GM04504 (cell line): ENCODE measurements around the gene ACIN1.
"Not testable (repeated sequence)": the region's sequence is repeated elsewhere in the genome, so short reads cannot be mapped to it uniquely, and the experiment has no call there.

Experiments used
- DNase-seq: peaks from one replicate; pipeline ENCODE4 v3.0.0-alpha.2; 2012; ENCODE audit warnings: low read depth

Gene ACIN1

GRCh38 chr14:23124337-23124954 lies 29.5 kb upstream of the ACIN1 start:
- no peak for DNase-seq

DNA sequence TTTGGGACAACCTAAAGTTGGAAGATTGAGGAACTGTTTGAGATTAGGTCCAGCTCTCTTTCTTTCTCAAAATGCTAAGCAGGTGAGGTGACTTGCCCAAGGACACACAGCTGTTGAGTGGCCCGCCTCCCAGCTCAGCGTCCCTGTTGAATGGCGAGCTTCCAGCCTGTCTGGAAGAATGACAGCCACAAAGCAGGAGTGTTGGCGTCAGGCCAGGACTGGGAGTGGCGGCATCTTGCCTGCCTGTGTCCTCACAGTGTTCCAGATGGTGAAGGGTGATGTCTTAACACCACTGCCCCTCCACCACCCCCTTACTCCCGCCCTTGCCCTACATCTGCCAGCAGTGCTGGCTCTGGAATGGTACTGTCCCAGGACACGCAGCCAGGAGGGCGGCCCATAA lies 28.5 kb upstream of the ACIN1 start:
- DNase-seq: no peak

DNA sequence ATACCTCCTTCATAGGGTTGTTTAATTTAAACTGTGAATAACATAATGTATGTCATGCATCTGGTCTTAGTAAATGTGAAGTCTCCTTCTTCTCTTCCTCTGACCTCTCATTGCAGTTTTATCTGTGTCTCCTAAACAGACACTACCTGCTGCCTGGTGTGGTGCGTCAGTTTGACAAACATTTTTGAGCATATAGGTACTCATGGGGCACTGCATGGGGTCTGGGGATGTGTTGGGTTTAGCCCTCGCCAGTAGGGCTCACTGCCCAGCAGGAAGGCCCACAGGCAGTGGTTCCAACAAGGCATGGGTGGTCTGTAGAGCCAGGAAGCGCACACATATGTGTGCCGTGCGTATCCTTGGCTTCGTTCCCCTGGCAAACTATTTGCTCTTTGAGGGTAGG lies 27.1 kb upstream of the ACIN1 start:
- no peak for DNase-seq

DNA sequence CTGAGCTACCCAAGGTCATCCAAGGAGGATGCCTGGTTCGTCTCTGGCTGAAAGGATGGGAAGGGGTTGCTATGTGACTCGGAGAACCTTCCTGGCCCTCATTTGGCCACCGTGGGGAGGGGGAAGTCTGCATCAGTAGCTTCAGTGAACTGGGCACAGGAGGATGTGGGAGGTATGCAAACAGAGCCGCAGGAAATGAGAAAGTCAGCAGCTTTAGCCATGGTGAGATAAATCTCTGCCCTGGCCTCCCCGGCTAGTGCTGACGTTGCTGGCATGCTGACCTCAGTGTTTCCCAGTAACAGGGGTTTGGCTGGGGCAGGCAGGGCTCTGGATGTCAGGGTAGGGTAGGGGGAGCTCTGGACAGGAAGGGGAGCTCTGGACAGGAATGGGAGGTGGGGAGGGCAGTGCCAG lies 26.4 kb upstream of the ACIN1 start:
- peak; percentile 42 for DNase-seq

- peak; percentile 63 for DNase-seq
Observed at GRCh38 chr14:23120541-23121251, 25.8 kb upstream of the ACIN1 start.

DNA sequence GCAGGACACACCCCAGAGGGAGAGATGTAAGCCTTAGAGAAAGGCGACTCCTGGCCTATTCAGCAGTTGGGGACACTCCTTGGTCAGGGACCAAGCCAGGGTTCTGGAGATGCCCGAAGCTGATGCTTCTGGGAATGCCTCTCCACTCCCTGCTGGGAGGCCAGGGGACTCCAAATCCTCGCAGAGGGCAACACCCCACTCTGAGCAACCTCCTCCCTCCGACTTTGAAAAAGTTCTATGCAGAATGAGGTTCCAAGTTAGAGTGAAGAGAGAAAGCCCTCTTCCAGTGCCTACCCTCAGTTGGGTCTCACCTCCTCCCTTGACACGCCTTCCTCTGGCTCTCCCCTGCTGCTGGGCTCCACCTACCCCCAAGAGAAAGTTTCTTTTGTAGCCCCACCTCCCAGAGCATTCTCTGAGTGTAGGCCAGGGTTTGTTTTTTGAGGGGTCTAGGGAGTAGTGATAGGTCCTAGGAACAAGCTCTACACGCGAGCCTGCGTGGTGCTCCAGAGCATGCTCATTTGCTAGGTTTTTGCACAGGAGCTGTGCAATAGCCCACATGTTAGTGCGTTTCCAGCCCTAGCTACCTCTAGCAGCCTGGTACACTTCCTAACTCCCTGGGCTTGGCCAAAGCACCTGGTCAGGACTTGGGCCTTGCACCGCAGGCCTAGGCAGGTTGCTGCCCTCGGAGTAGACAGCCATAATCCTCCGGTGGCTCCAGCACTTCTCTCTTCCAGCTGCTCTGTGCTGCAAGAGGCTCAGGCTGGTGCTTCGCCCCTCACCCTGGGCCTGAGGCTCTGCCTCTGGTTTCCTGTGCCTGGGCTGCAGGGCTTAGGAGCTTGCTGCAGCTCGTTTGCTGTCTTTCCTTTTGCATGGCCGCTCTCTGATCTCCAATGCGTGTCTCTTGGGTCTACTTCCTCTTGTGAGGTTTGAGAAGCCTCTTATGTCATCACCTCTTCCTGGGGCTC lies 24.7 kb upstream of the ACIN1 start:
- no peak for DNase-seq

DNA sequence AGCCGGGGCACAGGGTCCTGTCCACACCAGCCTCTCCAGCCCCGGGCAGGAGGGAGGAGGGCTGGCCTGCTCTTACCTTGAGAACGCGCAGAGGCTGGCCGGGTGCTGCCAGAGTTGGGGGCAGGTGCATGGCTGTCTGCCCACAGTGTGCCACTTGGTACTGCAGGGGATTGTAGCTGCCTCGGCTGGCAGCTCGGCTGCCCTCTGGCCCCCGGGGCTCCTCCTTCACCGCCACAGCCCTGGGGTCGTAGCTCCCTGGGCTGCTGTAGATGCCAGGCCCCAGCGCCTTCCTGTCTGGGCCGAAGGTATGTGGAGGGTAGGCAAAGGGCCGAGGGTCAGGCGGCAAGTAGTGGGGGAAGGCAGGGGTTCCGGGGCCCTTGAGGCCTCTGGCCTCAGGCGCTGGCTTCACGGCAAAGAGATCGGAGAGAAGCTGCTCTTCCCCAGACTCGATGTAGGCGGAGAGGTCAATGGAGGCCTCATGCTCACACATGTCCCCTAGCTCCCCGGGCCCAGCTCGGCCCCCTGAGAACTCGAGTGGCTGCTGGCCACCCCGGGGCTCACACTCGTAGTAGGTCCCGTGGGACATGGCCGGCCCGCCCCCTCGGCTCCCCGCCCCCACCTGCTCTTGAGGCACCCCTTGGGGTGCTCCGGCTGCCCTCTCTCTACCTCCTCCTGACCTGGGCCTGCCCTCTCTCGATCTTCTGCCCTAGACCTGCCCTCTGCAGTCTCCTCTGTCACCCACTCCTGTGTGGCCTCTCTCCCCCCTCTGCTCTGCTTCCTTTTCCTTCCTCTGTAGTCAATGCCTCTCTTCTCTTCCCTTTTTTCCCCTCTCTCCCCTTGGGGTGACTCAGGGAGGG lies 23.8 kb upstream of the ACIN1 start, which contains the start of gene CEBPE:
CEBPE (minus strand) TSS at position 750 of the 857 bp plus-strand sequence; CDS start at position 586, 164 bp downstream.
- no peak for DNase-seq

DNA sequence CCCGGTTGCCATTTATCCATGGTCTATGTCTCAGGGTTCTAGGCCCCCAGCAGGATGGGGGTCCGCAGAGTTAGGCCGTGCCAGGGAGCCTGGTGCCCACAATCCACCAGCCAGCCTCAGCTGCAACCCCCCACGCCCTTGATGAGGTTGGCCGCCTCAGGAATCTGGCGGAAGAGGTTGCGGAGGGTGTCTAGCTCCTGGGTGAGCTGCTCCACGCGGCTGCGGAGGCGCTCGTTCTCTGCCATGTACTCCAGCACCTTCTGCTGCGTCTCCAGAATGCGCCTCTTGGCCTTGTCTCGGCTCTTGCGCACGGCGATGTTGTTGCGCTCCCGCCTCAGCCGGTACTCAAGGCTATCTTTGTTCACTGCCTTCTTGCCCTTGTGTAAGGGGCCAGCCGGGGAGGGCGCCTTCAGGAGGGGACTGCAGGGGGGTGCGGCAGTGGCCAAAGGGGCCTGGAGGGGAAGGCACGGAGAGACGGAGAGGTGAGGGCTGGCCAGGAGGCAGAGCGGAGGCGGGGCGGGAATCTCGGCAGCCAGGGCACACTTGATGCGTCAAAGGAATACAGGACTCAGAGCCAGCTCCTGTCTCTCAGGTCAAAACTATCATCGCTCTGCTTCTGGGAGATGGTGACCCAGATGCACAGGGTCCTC lies 22.6 kb upstream of the ACIN1 start:
- no peak for DNase-seq

GRCh38 chr14:23115918-23116317 lies 21.0 kb upstream of the ACIN1 start:
- no peak for DNase-seq

GRCh38 chr14:23115039-23115731 lies 20.2 kb upstream of the ACIN1 start:
- peak; percentile 91 for DNase-seq

DNA sequence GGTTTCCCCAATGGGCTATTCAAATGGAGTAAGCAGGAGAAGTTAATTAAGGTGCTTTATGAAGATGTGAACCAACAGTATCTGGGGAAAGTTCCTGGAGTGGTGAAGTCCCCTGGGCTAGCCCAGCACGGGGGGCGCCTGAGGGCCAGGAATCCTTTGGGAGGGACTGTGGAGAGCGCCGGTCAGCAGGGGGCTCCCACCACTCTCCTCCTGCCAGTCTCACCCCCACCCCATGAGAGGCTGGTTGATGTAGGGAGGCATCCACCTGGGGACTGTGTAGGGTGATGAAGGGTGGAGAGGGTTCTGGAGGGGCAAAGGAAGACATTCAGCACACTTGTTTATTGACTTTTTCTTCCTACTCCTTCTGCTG lies 19.7 kb upstream of the ACIN1 start:
- DNase-seq: no peak

- DNase-seq: no peak
Observed at GRCh38 chr14:23114120-23114458, 19.2 kb upstream of the ACIN1 start.

DNA sequence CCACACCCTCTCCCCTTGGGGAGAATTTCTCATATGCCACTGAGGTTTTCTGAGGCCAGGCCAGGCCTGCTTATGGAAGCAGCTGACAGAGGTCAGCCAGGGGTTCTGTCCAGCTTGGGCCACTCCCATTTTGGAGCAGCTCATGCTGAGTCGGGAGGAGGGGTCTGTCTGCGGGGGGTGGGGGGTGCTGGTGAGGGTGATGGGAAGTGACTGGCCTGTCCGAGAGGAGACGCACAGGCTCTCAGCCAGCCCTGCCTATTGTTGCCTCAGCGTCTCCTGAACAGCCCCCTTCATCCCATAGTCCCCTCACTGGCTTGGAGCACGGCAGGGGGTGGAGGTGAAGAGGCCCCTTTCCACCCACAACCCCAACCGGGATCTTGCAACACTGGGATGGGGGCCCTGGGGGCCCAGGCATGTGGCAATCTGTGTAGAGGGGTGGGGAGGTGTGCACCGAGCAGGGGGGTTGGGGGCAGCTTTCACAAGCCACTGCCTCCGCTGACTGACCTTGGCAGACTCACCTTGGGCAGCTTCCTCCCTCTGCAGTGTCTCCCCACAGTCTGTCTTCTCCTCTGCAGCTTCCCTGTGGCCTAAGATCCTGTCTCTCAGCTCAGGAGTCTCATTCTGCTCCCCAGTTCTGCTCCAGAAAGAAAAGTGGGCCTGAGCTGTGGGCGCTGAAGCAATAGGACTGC lies 18.6 kb upstream of the ACIN1 start:
- no peak for DNase-seq

DNA sequence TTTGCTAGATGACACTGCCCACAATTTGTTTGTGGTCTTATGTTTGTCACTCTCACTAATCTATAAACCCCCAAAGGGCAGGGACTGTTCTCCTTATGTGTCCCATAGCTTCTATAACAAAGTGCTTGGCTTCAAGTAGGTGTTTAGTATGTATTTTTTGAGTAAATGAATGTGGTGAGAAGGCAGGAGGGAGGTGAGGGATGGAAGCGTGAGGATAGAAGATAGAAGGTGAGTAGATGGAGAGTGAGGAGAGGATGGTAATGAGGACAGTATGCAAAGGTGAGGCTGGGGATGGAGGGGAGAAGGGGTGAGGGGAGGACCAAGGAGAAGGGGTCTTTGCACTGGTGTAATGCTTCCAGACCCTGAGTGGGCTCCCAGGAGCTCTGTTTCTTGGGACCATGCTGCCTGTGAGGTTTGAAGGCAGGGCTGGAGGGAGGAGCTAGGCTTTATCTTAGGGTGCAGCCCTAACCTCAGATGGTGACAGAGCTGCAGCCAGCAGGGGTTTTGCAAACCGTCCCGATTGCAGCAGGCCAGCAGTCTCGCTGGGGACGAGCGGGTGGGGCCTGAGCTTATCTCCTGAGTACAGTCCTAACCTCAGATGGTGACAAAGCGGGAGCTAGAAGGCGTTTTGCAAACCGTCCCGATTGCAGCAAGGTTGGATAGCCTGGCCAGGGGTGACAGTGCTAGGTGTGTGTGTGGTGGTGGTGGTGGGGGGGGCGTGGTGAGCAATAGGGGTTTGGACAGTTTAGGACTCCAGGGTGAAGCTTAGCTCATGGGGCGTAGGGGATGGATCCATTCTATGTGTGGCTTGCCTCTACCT lies 17.6 kb upstream of the ACIN1 start:
- DNase-seq: no peak

- no peak for DNase-seq
Observed at GRCh38 chr14:23110579-23111365, 15.8 kb upstream of the ACIN1 start.

- no peak for DNase-seq
Observed at GRCh38 chr14:23109769-23110168, 14.8 kb upstream of the ACIN1 start.

DNA sequence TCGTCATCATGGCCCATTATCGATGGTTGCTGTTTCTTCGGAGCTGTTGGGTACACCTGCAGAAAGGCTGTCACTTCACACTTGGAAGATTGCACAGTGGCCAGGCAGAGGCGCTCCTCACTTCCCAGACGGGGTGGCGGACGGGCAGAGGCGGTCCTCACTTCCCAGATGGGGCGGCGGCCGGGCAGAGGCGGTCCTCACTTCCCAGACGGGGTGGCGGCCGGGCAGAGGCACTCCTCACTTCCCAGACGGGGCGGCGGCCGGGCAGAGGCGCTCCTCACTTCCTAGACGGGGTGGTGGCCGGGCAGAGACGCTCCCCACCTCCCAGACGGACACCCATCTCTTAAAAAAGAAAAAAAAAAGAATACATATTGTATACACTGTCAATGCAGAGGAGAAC lies 13.2 kb upstream of the ACIN1 start:
- not testable (repeated sequence) for DNase-seq

GRCh38 chr14:23107620-23108019 lies 12.7 kb upstream of the ACIN1 start:
- not testable (repeated sequence) for DNase-seq

DNA sequence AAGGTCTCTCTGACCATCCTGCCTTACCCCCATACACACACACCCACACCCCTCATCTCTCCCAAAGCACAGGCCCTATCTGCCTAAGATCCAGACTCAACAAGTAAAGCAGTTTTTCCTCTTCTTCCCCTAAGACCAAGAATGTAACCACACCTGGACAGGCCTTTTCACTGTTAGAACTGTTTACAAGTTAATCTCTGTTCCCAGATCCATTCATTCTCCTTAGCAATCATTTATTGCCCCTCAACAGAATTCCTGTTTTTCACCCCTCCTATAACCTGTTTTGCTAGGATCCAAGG lies 11.8 kb upstream of the ACIN1 start:
- no peak for DNase-seq
